Stimulated activated CD8-positive, alpha-beta memory T cell treated with anti-CD3 and anti-CD28 coated beads, Interleukin-15, amount 100 ng/mL, for 4 hours (primary cell): ENCODE measurements around the gene ID3.
A peak's percentile ranks its signal among the peaks of the same experiment; 100 is the strongest.

Source experiments
- DNase-seq, 2 donors: peaks; one replicate each; pipeline ENCODE4 v3.0.0-alpha.2; 2020; ENCODE audit warnings: low read depth in 2 of 2

ID3 gene

DNA sequence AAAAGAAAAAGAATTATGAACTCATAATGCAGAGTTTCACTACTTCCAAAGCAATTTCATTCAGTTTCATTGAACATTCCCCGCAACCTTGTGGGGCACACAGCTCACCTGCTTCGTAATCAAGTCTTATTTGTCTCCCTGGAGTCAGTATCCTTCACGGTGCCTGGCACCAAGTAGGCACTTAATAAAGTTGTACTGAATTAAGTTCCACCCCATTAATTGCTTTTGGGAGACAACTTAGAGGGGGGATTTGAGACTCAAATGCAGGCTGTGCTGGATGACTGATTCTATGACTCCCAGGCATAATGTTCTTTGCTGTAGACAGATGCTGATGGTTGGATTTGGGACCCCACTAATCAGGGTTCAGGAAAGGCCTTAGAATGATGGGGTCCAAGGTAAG is 6.5 kb upstream of the ID3 start:
- no peak for DNase-seq

DNA sequence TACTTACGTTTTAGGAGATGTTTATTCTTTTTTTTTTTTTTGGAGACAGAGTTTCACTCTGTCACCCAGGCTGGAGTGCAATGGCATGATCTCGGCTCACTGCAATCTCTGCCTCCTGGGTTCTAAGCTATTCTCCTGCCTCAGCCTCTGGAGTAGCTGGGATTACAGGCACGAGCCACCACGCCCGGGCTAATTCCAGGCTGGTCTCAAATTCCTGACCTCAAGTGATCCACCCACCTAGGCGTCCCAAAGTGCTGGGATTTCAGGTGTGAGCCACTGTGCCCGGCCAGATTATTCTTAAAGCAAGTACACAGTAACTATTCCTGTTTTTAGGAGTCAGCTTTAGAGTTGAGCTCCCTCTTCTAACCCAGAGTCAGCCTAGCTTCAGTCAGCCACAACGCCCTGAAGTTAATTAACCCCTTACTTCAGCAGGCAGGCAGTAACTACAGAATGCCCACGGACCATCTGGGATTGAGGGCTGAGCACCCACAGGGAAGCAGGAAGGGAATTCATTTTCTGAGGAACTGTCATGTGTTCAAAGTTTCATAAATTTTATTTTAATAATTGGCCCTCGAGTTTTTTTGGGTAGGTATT is 5.3 kb upstream of the ID3 start:
- DNase-seq: no peak

DNA sequence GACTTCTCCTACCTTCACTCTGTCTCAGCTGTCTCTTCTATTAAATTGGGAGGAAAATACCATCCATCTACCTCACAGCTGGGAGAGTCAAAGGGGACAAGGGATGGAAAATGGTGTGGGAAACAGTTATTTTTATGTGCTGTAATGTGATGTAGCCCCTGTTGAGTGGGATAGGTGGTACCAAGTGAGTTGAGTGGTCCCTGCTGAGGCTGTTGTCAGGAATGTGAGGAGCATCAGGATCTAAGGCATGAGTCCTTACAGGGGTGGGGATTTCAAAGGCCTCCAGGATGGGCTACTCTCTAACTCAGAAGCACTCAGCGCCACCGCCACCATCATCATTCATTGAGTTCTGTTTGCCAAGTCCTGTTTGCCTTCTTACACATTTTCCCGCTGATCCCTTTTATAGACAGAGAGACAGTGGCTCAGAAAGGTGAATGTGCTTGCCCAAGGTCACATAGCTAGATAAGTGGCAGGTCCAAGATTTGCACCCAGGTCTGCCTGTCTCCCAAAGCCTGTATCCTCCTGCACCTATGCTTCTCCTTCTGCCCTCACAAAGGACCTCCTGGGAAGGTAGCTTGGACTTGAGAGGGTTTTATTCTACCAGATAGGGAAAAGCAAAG is 4.6 kb upstream of the ID3 start:
- DNase-seq: no peak

DNA sequence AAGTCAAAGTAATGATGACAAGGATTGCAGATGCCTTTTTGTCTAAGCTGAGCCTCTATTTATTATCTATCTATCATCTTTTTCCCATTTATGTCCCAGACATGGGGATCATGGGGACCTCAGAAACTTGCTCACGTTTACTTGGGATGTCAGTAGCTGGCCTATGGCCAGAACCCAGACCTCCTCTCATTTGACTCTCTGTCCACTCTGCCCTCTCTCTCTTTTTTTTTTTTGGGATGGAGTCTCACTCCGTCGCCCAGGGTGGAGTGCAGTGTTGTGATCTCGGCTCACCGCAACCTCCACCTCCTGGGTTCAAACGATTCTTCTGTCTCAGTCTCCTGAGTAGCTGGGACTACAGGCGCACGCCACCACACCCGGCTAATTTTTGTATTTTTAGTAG is 3.7 kb upstream of the ID3 start:
- DNase-seq: no peak

DNA sequence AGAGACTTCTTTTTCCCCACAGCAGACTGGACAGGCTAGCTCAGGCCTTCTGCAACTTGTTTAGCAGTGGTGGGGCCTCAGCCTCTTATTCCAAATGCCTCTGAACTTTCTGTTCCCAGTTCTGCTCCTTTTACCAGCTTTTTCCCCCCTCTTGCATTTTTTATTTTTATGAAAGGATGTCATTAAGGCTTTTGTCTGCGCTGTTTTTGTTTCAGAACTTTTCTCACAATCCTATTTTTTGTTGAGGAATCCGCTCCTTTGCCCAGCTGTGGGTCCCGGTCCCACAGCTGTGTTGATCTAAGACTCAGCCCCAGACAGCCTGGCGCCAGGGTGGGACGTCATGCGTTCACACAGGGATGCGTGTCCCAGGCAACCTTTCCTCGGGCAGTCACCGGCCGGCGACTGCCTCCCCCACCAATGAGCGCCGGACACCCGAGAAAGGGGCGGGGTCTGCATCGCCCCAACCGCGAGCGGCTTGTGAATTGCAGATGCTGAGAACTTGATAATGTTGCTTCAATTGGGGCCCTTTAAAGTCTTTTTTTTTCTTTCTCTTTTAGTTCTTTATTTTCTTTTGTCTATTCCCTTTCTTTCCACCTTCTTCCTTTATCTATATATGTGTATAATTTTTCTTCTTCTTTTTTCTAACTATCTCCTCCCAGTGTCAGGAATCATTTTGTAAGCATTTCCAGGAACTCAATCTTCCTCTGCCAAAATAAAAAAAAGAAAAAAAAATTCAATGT is 3.0 kb upstream of the ID3 start:
- DNase-seq: no peak

DNA sequence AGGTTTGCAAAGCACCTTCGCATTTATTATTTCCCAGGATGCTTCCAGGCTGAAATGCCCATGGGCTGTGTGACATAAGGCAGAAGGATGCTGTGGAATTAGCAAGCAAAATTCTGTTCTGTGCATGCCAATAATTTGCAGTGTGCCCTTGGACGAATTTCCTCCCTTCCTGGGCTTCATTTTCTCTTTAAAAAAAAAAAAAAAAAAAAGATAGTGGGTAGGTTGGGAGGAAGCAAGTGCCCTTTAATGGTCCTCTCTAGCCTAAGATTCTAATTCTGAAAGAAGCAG is 2.5 kb upstream of the ID3 start:
- DNase-seq: no peak

DNA sequence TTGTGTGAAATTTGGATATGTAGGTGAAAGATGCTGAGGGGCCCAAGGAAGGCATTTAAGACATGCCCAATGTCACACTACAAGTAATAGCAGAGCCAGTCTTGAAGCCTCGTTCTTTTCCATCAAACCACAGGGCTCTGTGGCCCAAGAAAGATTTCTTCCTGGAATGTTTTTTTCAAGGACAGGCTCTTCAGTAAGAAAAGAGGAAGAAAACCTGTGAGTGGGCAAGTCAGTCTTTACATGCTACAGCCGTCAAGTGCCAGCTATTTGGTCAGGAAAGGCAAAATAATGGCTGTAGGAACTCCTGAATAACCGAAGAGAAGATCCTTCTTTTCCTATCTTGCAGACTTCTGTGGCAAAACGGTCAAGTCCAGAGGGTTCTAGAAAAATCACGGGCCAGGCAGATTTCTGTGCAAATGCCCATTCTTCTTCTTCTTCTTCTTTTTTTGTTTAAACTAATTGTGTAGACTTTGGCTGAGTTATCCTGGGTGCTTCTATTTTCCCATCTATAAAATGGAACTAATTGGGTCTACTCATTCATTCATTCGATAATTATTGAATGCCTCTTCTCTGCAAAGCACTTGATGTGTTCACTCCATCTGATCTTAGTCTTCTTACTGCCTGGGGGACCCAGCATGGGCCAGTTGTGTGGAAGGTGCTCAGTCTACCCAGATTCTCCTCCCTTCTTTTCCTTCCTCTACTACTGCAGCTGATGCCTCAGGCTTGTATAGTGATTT is 1.9 kb upstream of the ID3 start:
- DNase-seq: no peak

DNA sequence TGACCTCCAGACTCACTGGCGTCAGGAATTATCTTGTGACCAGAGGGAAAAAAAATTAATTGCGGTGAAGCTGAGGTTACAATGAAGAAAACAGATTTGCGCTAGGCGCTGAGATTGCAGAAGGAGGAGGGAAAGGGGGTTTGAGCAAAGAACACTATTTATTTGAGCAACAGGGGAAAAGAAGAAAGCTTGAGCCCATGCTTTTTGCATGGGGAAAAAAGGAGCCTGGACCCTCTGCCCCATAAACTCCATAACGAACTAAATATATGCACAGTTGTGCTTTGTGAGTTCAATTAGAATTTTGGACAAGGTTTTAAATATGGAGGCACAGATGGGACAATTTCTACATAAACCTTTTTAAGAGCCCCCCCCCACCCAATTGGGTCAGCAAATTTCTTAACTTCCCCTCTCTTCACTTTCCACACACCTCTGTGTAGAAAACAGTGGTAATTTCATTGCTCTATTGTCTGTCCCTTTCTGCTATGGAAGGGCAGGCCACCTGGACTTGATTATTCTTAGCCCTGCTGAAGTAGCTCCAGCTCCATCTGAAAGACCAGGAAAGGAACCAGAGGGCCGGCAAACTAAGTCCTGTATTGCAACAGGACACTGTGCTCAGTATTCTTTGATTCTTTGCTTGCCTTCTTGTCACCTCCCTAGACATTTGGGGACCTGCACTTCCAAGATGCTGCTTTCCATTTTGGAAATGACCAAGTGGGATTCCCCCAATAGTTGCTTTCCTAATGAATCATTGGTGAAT is 862 bp upstream of the ID3 start:
- no peak for DNase-seq

DNA sequence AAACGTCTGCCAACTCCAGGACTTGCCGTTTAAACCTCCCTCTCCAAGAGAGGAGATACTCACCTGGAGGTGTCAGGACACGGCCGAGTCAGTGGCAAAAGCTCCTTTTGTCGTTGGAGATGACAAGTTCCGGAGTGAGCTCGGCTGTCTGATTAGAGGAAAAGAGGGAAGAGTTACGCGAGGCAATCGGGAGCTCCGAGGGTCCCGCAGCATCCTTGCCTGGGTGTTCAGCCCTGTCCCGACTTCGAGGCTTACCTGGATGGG is 497 bp downstream of the ID3 start:
- no peak for DNase-seq

DNA sequence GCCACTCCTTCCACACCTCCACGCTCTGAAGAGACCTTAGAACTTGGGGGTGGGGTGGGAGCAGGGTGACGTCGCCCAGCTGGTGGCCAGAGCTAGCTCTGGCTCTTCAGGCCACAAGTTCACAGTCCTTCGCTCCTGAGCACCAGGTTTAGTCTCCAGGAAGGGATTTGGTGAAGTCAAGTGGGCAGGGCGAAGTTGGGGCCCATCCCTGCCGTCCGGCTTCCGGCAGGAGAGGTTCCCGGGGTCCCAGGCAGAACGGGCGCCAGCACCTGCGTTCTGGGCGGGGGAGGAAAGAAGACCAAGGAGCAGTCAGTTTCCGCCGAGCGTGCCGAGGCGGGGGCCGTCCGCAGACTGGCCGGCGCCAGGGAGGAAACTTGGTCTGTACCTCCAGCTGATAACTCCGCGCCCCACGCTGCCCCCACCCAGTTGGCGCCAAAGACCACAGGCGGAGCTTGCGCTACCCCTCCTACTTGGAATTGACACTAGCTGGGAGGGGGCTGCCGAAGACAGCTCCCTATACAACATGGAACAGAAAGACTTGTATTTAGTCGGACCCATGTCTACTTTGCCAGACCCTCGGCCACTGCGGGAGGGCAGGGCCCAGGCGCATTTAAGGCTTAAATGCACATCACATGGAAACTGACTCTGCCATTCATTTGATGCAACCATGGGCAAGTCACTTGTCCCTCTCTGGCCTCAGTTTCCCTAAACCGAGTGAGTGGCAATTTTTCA is 995 bp downstream of the ID3 start:
- DNase-seq: no peak

DNA sequence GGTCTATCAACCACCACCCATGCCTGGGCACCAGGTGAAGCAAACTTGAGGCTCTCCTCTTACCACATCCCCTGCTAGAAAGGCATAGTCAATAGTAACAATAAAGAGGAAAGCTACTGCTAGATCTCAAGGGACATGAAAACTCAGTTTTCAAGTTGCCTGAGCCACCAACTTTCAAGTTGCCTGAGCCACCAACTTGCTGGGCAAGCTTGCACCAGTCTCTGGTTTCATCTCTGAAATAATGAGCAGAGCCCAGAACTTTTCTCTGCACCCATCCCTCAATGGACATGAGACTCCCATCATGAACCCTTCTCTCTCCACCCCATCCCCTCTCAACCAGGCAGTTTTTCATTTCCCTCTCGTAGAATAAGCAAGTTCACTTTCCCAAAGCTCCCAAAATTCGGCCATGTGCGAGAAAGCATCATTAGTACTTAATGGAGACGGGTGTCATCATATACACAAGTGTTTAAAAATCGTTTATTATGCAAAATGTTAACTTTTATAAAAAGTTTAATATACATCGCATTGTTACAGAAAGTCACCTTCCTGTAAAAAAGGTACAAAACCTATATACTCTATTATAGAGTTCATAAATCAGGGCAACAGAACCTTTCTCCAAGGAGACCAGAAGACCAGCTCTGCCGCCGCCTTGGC is 1.7 kb downstream of the ID3 start:
- DNase-seq: no peak

DNA sequence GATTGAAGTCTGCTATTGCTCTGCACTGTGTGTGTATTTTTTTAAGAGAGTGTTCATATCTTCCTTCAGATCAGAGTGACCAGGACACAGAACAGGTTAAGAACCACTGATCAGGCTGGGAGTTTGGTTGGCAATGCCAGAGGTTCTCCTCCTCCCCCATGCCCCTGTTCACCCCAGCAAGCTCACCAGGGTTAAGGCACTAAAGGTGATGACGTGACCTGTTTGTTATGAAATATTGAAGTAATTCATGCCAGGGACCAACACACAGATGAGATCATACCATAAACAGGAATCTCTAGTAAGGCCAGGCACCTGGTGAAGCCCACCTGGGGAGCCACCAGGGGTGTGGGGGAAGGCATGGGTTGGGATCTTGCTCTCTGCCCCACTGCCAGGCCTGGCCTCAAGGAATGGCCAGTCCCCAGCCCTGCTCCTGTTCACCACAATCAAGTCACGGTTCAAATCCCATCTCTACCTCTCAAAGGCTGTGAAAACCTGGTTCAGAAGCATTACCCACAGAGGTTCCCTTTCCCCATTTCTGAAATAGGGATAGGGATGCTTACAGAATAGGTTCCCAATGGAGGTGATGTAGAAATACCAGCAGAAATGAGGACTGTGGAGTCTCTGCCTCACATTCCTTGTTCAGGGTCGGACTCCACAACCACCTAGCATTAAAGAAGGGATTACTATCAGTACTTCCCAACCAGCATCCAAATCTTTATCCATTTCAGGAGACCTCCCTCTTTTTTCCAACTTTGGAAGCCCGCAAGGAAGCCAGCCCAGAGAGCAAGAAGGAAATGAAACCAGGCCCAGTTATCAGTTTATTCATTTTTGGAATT is 2.4 kb downstream of the ID3 start:
- no peak for DNase-seq

DNA sequence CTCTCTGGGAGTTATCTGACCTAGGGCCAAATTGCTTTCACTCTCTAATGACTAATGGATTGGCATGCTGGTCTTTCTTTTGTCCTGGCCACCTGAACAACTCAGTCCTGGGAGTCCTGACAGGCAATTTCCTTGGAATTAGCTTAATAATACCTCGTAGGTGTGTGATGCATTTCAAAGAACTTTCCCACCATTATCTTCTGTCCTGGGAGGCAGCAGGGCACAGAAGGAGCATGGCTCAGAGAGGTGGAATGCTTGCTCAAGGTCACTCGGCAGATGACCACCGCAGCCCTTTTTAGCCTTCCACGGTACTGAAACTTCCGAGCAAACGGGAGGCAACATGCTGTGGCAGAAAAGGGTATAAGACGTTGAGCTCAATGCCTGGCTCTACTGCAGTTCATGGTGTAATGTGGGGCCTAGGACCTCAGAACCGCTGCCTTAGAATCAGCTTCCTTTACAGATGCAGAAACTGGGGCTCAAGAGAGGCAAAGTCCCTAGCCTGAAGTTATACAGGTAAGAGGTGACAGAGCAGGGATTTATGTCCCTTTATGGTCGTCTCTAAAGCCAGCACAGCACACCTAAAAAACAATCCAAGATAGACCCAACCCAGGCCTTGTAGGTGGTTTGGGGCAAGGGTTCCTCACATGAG is 3.2 kb downstream of the ID3 start:
- no peak for DNase-seq

DNA sequence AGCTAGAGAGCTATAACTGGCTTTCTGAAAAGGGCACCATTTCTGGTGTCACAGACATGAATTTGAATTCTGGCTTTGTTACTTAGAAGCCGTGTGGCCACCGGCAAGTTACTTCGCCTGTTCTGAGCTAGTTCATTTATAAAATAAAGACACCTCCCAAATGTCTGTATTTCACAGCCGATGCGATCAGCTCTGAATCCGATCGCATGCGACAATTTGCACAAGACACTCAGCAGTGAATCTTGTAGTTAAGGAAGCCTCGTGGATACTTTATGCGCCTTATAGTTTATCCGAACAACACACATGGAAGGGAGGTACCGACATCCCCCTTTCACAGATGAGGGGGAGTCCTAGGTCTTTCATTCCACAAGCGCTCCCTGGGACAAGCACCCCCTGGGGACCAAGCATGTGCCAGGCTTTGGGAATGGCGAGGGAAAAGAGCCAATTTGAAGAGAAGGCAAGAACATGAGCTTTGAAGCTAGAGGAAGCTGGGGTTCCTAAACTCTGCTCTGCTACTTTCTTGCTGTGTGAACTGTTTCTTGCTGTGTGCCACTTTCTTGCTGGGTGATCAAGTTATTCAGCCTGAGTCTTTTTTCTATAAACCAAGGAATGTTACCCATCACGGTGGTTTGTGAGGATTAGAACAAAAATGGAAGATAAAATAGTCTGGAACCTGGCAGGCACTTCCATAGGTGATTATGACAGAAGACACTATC is 3.9 kb downstream of the ID3 start:
- DNase-seq: no peak

DNA sequence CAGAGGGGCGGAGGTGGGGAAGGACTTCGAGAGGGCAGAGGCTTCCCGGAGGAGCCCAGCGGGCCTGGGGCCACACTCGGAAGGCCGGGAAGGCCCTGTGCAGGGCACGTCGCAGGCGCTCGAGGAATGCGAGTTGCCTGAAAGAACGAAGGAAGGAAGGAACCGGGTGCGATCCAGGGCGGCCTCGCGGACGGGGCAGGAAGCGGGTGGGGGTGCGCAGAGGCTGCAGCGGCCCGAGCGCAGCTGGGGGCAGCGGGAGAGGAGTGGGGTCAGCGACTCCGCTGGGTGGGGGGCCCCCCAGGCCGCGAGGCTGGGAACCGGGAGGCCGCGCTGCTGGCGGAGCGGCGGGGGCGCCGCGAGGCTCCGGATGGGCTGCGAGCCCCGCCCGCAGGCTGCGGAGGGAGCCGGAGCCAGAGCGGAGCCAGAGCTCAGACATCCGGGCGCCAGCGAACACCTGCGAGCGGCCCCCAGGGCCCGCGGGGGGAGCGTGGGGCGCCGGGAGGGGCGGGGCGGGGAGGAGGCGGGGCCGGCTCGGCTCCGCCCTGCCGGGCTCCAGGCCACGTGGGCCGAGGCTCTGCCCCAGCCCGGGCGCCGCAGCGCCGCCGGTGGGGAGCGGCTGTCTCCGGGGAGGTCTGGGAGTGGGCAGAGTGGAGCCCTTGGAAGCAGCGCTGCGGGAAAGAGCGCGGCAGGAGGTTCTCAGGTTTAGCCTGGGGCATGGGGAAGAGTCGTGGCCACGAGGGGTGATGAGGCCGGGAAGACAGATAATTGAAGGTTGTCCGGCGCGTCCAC is 4.6 kb downstream of the ID3 start:
- peak; percentile 54 to 71 for DNase-seq

DNA sequence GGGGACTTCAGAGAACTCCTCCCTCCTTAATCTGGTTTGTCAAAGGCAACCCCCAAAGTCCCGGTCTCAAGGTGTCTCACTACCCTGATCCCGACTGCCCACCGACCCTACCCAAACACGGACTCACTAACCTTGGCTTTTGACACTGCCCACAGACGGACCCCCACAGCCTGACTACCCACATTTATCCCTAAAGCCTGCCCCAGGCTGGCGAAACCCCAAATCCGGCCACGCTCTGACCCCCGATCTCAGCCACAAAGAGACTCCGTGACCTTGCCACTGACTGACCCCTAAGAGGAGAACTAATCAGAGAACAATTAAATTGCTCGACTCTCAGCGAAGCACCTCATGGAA is 5.2 kb downstream of the ID3 start:
- no peak for DNase-seq

DNA sequence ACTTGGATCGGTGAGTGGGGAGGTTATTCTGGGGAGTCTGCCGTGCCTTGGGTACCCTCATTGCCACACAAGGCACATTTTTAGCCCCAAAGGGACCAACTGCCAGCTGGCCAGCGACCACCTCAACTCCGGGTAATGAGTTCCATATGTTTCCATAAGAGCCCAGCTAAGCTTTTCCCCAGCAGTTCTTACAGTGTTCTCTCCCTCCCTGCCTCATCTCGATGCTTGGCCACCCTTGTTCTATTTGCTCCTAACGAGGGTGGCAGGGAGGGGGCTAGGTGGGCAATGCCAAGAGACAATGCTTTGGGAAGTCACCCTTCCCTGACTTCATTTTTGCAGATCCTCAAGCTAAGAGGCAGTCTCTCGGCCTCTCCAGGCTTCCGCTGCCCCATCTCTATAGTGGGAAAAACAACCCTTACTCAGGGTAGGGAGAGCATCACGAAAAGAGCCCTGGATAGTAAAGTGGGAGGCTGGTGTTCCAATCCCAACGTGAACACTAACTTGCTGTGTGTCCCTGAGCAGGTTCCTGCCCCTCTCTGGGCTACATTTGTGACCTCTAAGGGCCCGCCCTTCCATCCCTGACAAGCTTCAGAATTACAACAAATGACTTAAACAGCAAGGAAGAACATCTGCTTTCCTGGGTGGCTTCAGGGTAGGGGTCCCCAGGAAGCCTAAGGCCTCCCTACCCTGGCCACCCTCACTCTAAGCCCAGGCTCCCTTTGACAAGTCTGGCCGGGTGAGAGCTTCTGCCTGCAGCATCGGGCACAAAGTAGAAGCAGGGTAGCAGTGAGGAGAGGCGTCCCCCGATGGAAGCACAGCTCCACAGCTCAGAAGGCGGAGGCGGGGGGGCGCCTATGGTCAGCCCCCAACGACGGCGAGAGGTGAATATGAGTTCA is 5.8 kb downstream of the ID3 start:
- no peak for DNase-seq
